Measurements from ENCODE around the gene NELL2.

- no peak for TF ChIP-seq EP300 (IDR thresholded peaks at IDR 0.05)
- TF ChIP-seq, protein P1, sequence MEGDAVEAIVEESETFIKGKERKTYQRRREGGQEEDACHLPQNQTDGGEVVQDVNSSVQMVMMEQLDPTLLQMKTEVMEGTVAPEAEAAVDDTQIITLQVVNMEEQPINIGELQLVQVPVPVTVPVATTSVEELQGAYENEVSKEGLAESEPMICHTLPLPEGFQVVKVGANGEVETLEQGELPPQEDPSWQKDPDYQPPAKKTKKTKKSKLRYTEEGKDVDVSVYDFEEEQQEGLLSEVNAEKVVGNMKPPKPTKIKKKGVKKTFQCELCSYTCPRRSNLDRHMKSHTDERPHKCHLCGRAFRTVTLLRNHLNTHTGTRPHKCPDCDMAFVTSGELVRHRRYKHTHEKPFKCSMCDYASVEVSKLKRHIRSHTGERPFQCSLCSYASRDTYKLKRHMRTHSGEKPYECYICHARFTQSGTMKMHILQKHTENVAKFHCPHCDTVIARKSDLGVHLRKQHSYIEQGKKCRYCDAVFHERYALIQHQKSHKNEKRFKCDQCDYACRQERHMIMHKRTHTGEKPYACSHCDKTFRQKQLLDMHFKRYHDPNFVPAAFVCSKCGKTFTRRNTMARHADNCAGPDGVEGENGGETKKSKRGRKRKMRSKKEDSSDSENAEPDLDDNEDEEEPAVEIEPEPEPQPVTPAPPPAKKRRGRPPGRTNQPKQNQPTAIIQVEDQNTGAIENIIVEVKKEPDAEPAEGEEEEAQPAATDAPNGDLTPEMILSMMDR (IDR thresholded peaks at IDR 0.05), result no peak
- no peak for TF ChIP-seq POLR2A (IDR thresholded peaks at IDR 0.05)
These were observed 159.4 kb downstream of the NELL2 start for GRCh38 chr12:44716711-44717110.

All from upper lobe of left lung (tissue), 4 donors.